Stimulated activated CD4-positive, alpha-beta T cell treated with anti-CD3 and anti-CD28 coated beads, TNF-alpha, amount 100 ng/mL, for 48 hours (primary cell): ENCODE data around the gene LIAS.

Experiments
- DNase-seq, 3 donors: peaks; one replicate each; pipeline ENCODE4 v3.0.0-alpha.2; 2020; ENCODE audit warnings: low read depth in 3 of 3

The LIAS gene

GRCh38 chr4:39528061-39528465, 69.2 kb downstream of the LIAS start:
- no peak for DNase-seq
